Astrocyte of the cerebellum (primary cell): Measurements from ENCODE around the gene PRKN.

Experiments
- DNase-seq: peaks from one replicate; pipeline ENCODE4 v3.0.0-alpha.2; 2011; ENCODE audit warnings: low read depth
- H3K4me3 ChIP-seq: 2 replicates; pipeline ENCODE4 v1.5.1; 2011; ENCODE audit warnings: mild to moderate bottlenecking, low read depth, low read length, moderate library complexity
- CTCF ChIP-seq: IDR thresholded peaks from 2 replicates; pipeline ENCODE4 v1.5.1; 2012; ENCODE audit warnings: low read length, low read depth, moderate library complexity, mild to moderate bottlenecking; ENCODE audit errors: missing control alignments
- in situ Hi-C: cut with HindIII; loops from 2 replicates; pipeline ENCODE4 v1.10.0; 2017; ENCODE audit warnings: low sequenced_read_pairs

The PRKN gene

DNA sequence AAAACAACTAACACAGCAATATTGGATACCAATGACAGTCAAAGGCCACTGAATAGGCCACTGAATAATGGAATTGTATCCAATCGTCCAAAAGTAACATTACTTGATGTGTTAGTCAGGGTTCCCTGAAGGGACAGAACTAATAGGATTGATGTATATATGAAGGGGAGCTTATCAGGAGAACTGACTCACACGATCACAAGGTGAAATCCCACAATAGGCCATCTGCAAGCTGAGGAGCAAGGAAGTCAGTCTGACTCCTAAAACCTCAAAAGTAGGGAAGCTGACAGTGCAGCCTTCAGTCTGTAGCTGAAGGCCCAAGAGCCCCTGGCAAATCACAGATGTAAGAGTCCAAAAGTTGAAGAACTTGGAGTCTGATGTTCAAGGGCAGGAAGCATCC lies 571.4 kb downstream of the PRKN start:
- in situ Hi-C loops, result no loop called here
- TF ChIP-seq CTCF, result no peak
- no peak for DNase-seq
- H3K4me3 ChIP-seq, result no peak overlapping the region

- no peak overlapping the region for H3K4me3 ChIP-seq
- no peak for DNase-seq
- TF ChIP-seq CTCF, result no peak
- in situ Hi-C loops, result no loop called here
These were observed 572.6 kb downstream of the PRKN start for GRCh38 chr6:162154930-162155329.

DNA sequence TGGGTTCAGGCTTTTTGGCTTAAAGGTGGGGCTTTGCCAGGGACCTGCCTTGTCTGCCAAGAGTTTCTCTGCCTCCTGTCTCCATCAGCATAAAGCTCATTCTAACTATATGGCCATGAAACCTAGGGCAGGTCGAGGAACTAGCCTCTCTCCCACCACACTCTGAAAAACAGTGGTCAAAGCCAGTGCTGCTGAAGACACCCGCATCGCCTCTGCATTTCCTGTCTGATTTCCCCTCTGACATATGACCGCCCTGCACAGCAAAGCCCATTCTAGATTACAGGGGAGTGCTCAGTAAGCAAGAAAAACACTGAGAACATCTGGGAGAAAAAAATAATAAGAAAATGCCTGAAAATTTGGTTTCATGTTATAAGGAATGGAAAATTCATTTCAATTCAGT lies 573.6 kb downstream of the PRKN start:
- no peak overlapping the region for H3K4me3 ChIP-seq
- in situ Hi-C loops, result no loop called here
- TF ChIP-seq CTCF, result no peak
- no peak for DNase-seq

DNA sequence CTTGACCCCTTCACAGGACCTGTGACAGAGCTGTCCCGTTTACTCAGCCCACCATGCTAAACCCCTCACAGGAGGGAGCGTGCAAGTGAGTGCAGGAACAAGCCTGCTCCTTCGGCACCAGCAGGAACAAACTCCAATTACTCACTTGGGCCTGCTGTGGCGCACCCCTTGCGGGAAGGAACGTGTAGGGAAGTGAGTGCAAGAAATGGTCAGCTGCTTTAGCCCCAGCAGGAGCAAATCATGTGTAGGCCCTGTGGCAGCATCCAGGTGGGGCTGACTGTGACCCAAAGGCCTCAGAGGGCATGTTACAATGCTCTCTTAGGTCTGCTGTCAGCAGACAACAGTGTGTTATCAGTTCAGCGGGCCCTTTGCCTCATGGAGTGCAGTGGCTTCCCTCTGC lies 574.4 kb downstream of the PRKN start:
- no peak overlapping the region for H3K4me3 ChIP-seq
- DNase-seq, result no peak
- in situ Hi-C loops, result no loop called here
- no peak for TF ChIP-seq CTCF

DNA sequence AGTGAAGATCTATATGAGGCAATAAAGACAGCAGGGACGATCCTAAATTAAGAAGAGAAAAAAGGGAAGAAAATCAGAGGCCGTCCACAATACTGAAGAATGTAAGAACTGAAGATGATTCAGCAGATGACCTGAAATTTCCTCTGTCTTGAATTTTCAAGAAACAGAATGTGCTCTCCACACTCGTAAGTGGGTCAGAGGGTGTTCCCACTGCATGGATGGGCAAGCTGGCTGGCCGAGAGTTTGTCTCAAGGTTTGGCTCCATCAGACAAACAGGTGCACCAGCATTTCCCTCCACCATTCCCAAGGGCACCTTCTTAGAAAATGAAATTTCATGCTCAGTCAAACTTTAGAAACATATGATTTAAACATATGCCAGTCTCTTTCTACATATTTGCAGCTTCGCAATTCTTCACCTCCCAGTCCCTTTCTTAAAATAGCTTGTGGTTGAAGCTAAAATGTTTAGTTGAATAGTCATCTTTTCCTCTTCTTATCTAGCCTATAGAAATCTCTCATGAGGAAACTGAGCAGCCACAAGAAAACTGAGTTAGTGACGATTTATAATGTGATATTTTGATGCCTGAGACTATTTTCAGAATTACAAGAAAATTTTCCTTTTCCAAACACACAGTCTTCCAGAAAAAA lies 576.4 kb downstream of the PRKN start:
- DNase-seq, result no peak
- no peak overlapping the region for H3K4me3 ChIP-seq
- no peak for TF ChIP-seq CTCF

DNA sequence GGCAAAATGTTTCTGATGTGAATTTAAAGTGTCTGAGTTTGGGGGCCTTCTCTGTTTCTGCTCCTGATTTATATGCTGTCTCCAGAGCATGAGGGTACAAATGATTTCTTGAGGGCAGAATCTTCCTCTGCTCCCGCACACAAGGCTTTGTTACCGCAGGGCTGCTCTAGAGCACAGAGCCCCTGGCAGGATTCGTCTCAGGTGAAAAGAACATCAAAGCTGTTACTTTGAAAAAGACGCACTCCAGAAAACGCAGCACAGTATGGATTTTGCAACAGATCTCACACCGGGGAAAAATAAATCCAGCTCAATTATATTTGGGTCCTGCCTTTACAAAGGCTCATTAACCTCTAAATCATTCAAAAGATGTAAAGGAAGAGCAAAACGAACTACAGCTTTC lies 577.3 kb downstream of the PRKN start:
- H3K4me3 ChIP-seq, result no peak overlapping the region
- in situ Hi-C loops, result no loop called here
- no peak for DNase-seq
- TF ChIP-seq CTCF, result no peak

More for the DNA sequence above, 576.4 kb downstream of the PRKN start:
- in situ Hi-C loops, result no loop called here

- DNase-seq, result no peak
- no peak overlapping the region for H3K4me3 ChIP-seq
- in situ Hi-C loops, result no loop called here
- no peak for TF ChIP-seq CTCF
These were observed 577.8 kb downstream of the PRKN start for GRCh38 chr6:162149786-162150185.
